Measurements from ENCODE around the gene WNT9B. TPM values are rescaled to one million over a fixed set of nuclear protein-coding genes. Genes with fewer than 3 reads are reported as not detected.

WNT9B gene
- total and polyA plus RNA-seq, 2 of the 13 experiments (the other 11 are each of a cell fraction or from before 2014, with no cell fraction given) = not detected

GRCh38 chr17:46879101-46879500 lies 27.7 kb downstream of the WNT9B start:
- CTCF ChIA-PET (ENCODE audit: low intra/inter-chr PET ratio, low total read pairs) = no interaction called here

More at GRCh38 chr17:46879101-46879500, 27.7 kb downstream of the WNT9B start:
- Histone ChIP-seq H3K4me2 (ENCODE audit: low read depth, low read length) (no peak overlapping the region), H2AFZ (ENCODE audit: low read length) (no peak overlapping the region), H3K4me1 (ENCODE audit: insufficient read depth, low read length) (peaks cover 10% of the 10 kb centered on the region), H3K9me3 (ENCODE audit: low read length) (no peaks in the 10 kb centered on the region), H4K20me1 (ENCODE audit: insufficient read depth, low read length) (no peaks in the 10 kb centered on the region), H3K79me2 (ENCODE audit: insufficient read depth, low read length) (no peaks in the 10 kb centered on the region), H3K9ac (ENCODE audit: insufficient read depth, low read depth, low read length) (no peak overlapping the region), H3K27ac (ENCODE audit: extremely low read length, insufficient read depth, low read length) (no peak overlapping the region), H3K4me3 (replicated peaks in 1 of 3; ENCODE audit: insufficient read depth in 1 of 3, low read depth in 2 of 3, low read length in 3 of 3) (no peak overlapping the region), H3K27me3 (ENCODE audit: control insufficient read depth in 1 of 2, insufficient read depth in 2 of 2, low read length in 2 of 2) (peaks cover 5 to 61% of the 10 kb centered on the region in 2 experiments), H3K36me3 (replicated peaks in 1 of 2; ENCODE audit: control insufficient read depth in 1 of 2, insufficient read depth in 2 of 2, low read length in 2 of 2) (no peaks in the 10 kb centered on the region)
- no peak for ATAC-seq
- in situ Hi-C loops (cut with HindIII; ENCODE audit: extremely low pct_ligation_motif_present, low pct_unique_long_range_greater_than_20kb) = loop anchor here (5.0 to 10.0 kb wide), 2 partner anchors 42 to 56 kb away; no protein-coding TSS in a partner anchor
- no peak for DNase-seq (ENCODE audit: low spot score)
- no TSS peak for BruUV-seq (replicated peaks)
- POLR2A ChIA-PET = no interaction called here
- WGBS (ENCODE audit: low lambda C conversion rate) = 6% methylated on average over 7 of the region's 7 CpGs
- intact Hi-C loops (cut with micrococcal nuclease; ENCODE audit: unreplicated experiment) = loop anchor here (5.0 kb wide), 1 partner anchor 37 kb away; no protein-coding TSS in a partner anchor
- no peak for FAIRE-seq
- no peak for TF ChIP-seq ZNF3 (CRISPR knock-in tag; IDR thresholded peaks at IDR 0.05)
- TF ChIP-seq ZNF746 (CRISPR knock-in tag; IDR thresholded peaks at IDR 0.05) = no peak
- no peak for TF ChIP-seq MXD1 (CRISPR knock-in tag; IDR thresholded peaks at IDR 0.05)
- TF ChIP-seq ZNF354B (CRISPR knock-in tag; IDR thresholded peaks at IDR 0.05) = no peak
- no peak for TF ChIP-seq ZNF564 (CRISPR knock-in tag; IDR thresholded peaks at IDR 0.05)
- TF ChIP-seq ZNF773 (CRISPR knock-in tag; IDR thresholded peaks at IDR 0.05; ENCODE audit: borderline replicate concordance) = no peak
- no peak for TF ChIP-seq NR1H2 (CRISPR knock-in tag; IDR thresholded peaks at IDR 0.05; ENCODE audit: borderline replicate concordance, low read depth)
- TF ChIP-seq REXO4 (CRISPR knock-in tag; IDR thresholded peaks at IDR 0.05; ENCODE audit: borderline replicate concordance) = no peak
- TF ChIP-seq GATAD2A (CRISPR knock-in tag; IDR thresholded peaks at IDR 0.05) = no peak
- TF ChIP-seq GABPA (IDR thresholded peaks at IDR 0.05; ENCODE audit: low read depth, low read length) = no peak
- no peak for TF ChIP-seq GABPA (CRISPR knock-in tag; IDR thresholded peaks at IDR 0.05; ENCODE audit: low read depth)
- TF ChIP-seq ETV6 (CRISPR knock-in tag; conservative IDR thresholded peaks at IDR 0.05) = no peak
- no peak for TF ChIP-seq ETV5 (CRISPR knock-in tag; IDR thresholded peaks at IDR 0.05; ENCODE audit: borderline replicate concordance)
- no peak for TF ChIP-seq ZNF18 (CRISPR knock-in tag; IDR thresholded peaks at IDR 0.05; ENCODE audit: insufficient replicate concordance)
- TF ChIP-seq ZC3H4 (CRISPR knock-in tag; IDR thresholded peaks at IDR 0.05; ENCODE audit: borderline replicate concordance) = no peak
- TF ChIP-seq CREB1 (IDR thresholded peaks at IDR 0.05) = no peak
- no peak for TF ChIP-seq CREB1 (CRISPR knock-in tag; IDR thresholded peaks at IDR 0.05)
- TF ChIP-seq SYNCRIP (IDR thresholded peaks at IDR 0.05; ENCODE audit: insufficient read depth, low read depth, low read length) = no peak
- TF ChIP-seq DR1 (CRISPR knock-in tag; IDR thresholded peaks at IDR 0.05) = no peak
- no peak for TF ChIP-seq SSRP1 (CRISPR knock-in tag; IDR thresholded peaks at IDR 0.05)
- TF ChIP-seq ZNF292 (CRISPR knock-in tag; IDR thresholded peaks at IDR 0.05; ENCODE audit: borderline replicate concordance, low read depth) = no peak
- TF ChIP-seq ZNF382 (CRISPR knock-in tag; IDR thresholded peaks at IDR 0.05; ENCODE audit: borderline replicate concordance) = no peak
